NCI-H1417 (cell line): ENCODE data around the gene SHMT2.

Source experiments
- DNase-seq, 3 experiments: peaks; one replicate each; lab custom pipeline; 2025; lab: John Stamatoyannopoulos, UW

Gene SHMT2

GRCh38 chr12:57198329-57198728, 31.2 kb upstream of the SHMT2 start:
- DNase-seq = no peak

- no peak for DNase-seq
Measured at GRCh38 chr12:57199191-57199590, 30.3 kb upstream of the SHMT2 start.

GRCh38 chr12:57200497-57200896, 29.0 kb upstream of the SHMT2 start:
- no peak for DNase-seq

GRCh38 chr12:57201219-57201618, 28.3 kb upstream of the SHMT2 start:
- DNase-seq = no peak

GRCh38 chr12:57201631-57202030, 27.9 kb upstream of the SHMT2 start:
- no peak for DNase-seq

- no peak for DNase-seq
Measured at GRCh38 chr12:57202321-57202720, 27.2 kb upstream of the SHMT2 start.

- no peak for DNase-seq
Measured at GRCh38 chr12:57203201-57203600, 26.3 kb upstream of the SHMT2 start.

GRCh38 chr12:57203791-57204190, 25.7 kb upstream of the SHMT2 start:
- DNase-seq = no peak

GRCh38 chr12:57204454-57204853, 25.1 kb upstream of the SHMT2 start:
- DNase-seq = no peak

- no peak for DNase-seq
Measured at GRCh38 chr12:57205186-57205585, 24.3 kb upstream of the SHMT2 start.

- DNase-seq = no peak
Measured at GRCh38 chr12:57205931-57206330, 23.6 kb upstream of the SHMT2 start.

- no peak for DNase-seq
Measured at GRCh38 chr12:57207731-57208630, 21.5 kb upstream of the SHMT2 start.

- no peak for DNase-seq
Measured at GRCh38 chr12:57208631-57209282, 20.8 kb upstream of the SHMT2 start.

GRCh38 chr12:57209916-57210315, 19.6 kb upstream of the SHMT2 start:
- no peak for DNase-seq

GRCh38 chr12:57210461-57210860, 19.1 kb upstream of the SHMT2 start:
- no peak for DNase-seq

GRCh38 chr12:57210926-57211692, 18.4 kb upstream of the SHMT2 start:
- DNase-seq = no peak

- no peak for DNase-seq
Measured at GRCh38 chr12:57211791-57212700, 17.5 kb upstream of the SHMT2 start.

GRCh38 chr12:57212701-57213057, 16.8 kb upstream of the SHMT2 start:
- no peak for DNase-seq

- DNase-seq = peak; percentile 81 to 91 (median 90)
Measured at GRCh38 chr12:57213058-57213715, 16.3 kb upstream of the SHMT2 start.

GRCh38 chr12:57213763-57214397, 15.6 kb upstream of the SHMT2 start:
- DNase-seq = peak in 1 of 3 experiments; percentile 61

- peak; percentile 74 to 86 (median 75) for DNase-seq
Measured at GRCh38 chr12:57214398-57214781, 15.1 kb upstream of the SHMT2 start.
